GM11168 (cell line): ENCODE data around the gene MSGN1.
"Not testable (repeated sequence)": the region's sequence is repeated elsewhere in the genome, so short reads cannot be mapped to it uniquely, and the experiment has no call there.

Experiments
- in situ Hi-C: fragments of 300-500 bp; cut with MboI; formaldehyde crosslinking; loops from one replicate; pipeline ENCODE4 v1.12.0; 2022; ENCODE audit warnings: low sequenced_read_pairs; ENCODE audit not compliant: unreplicated experiment

The MSGN1 gene

GRCh38 chr2:17803497-17803896, 12.8 kb upstream of the MSGN1 start:
- in situ Hi-C loops = no loop called here

- in situ Hi-C loops = no loop called here
These were observed 11.9 kb upstream of the MSGN1 start for GRCh38 chr2:17804358-17804757.

- in situ Hi-C loops = no loop called here
These were observed 11.1 kb upstream of the MSGN1 start for GRCh38 chr2:17805166-17805565.

GRCh38 chr2:17805717-17806363, 10.4 kb upstream of the MSGN1 start:
- in situ Hi-C loops = no loop called here

GRCh38 chr2:17813010-17813741, 3.1 kb upstream of the MSGN1 start:
- in situ Hi-C loops = no loop called here

GRCh38 chr2:17813742-17814473, 2.4 kb upstream of the MSGN1 start:
- in situ Hi-C loops = no loop called here

GRCh38 chr2:17814601-17815000, 1.7 kb upstream of the MSGN1 start:
- in situ Hi-C loops = no loop called here

- in situ Hi-C loops = no loop called here
These were observed 634 bp upstream of the MSGN1 start for GRCh38 chr2:17815468-17816184.

GRCh38 chr2:17818235-17818815, 2.1 kb downstream of the MSGN1 start:
- in situ Hi-C loops = no loop called here

GRCh38 chr2:17821080-17821479, 4.8 kb downstream of the MSGN1 start:
- in situ Hi-C loops = no loop called here

GRCh38 chr2:17821535-17822444, 5.5 kb downstream of the MSGN1 start:
- in situ Hi-C loops = no loop called here

GRCh38 chr2:17822445-17823117, 6.3 kb downstream of the MSGN1 start:
- in situ Hi-C loops = no loop called here

- in situ Hi-C loops = not testable (repeated sequence)
These were observed 7.4 kb downstream of the MSGN1 start for GRCh38 chr2:17823646-17824045.

GRCh38 chr2:17827316-17827715, 11.1 kb downstream of the MSGN1 start:
- in situ Hi-C loops = loop anchor here (25.0 kb wide), 1 partner anchor 335 kb away; no protein-coding TSS in a partner anchor

GRCh38 chr2:17827785-17828184, 11.5 kb downstream of the MSGN1 start:
- in situ Hi-C loops = loop anchor here (25.0 kb wide), 1 partner anchor 335 kb away; no protein-coding TSS in a partner anchor

GRCh38 chr2:17830053-17831034, 14.1 kb downstream of the MSGN1 start:
- in situ Hi-C loops = loop anchor here (5.0 to 25.0 kb wide), 3 partner anchors 46 to 332 kb away; no protein-coding TSS in a partner anchor

GRCh38 chr2:17835516-17835915, 19.3 kb downstream of the MSGN1 start:
- in situ Hi-C loops = loop anchor here (10.0 to 25.0 kb wide), 2 partner anchors 51 to 327 kb away; no protein-coding TSS in a partner anchor
